Cerebellar nuclear complex (tissue), 1 donor: ENCODE measurements around the gene FAM110D.

Source experiments
- DNase-seq, 2 experiments: peaks; one replicate each; lab custom pipeline; 2025; lab: John Stamatoyannopoulos, UW

The FAM110D gene

GRCh38 chr1:26189331-26189730, 30.5 kb downstream of the FAM110D start:
- no peak for DNase-seq

DNA sequence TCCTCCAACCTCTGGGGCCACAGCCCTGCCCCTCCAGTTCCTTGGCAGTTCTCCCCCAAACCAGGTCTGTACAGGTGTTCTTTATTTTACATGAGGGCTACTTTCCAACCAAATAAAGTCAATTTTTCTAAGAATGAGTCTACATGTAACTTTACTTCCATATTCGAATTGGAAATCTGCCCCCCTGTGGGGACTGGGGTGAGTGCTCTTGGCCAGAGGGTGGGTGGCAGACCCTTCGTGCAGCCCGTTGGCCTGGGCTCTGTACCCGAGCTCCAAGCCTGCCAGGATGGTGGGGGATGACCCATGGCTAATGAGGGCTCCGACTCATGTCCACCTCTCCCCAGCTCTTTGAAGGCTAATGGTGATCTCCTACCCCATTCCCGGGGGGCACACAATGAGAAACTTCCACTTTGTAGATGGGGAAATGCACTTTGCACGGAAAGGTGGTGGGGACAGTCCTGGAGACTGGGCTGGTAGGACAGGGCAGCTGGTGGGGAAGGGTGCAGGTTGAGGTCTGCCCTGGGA, 30.9 kb downstream of the FAM110D start:
- no peak for DNase-seq

GRCh38 chr1:26190373-26190987, 31.6 kb downstream of the FAM110D start, which contains the start of gene CATSPER4:
TSS of gene CATSPER4 (plus strand) at chr1:26190602. CDS start at chr1:26190628, 26 bp downstream.
- DNase-seq: no peak

DNA sequence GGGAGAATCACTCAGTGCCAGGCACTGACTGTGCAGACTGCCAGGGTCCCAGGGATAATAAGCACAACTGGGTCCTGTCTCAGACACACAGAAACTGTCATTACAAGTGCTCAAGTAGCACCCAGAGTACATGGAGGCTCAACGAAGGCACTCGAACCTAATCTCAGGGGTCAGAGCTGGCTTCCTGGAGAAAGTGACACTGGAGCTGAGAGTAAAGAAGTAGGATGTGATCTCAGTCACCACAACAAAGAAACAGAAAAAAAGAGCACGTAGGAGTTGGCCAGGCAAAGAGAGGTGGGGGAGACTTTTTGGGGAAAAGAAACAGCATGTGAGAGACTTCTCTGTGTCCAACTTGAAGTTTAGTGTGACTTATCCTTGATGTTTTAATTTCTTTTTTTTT, 32.9 kb downstream of the FAM110D start:
- DNase-seq: no peak

GRCh38 chr1:26195805-26196204, 36.9 kb downstream of the FAM110D start:
- DNase-seq: no peak

DNA sequence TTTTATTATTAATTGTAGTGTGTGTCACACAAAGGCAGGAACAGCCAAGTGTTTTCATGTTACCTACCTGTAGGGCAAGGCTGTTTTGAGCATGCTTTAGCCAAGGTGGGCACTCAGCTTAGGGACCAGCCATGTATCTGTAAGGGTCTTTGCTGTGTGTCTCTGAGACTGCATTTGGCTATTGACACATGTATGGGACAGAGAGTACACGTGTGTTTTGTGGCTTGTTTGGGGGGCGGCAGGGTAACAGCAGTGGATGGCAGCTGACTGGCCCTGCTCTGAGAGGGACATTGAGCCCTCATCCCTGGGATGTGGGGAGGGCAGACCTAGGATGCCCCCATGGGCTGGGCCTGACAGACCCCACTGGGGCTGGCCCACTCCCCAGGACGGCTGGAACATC, 38.4 kb downstream of the FAM110D start:
- no peak for DNase-seq

DNA sequence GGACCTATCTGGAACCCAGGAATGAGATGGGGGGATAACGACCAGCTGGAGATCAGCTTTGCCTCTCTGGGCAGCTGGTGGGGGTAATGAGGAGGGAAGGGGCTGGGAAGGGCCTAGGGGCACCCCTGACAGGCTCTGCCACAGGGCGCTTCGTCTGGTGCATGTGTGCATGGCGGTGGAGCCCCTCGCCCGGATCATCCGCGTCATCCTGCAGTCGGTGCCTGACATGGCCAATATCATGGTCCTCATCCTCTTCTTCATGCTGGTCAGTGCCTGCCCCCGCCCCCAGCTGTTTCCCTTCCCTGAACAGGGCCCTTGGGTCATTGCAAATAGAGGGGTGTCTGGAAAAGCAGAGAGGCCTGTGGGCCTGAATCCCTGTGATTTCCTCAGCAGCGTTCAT, 38.9 kb downstream of the FAM110D start:
- no peak for DNase-seq

DNA sequence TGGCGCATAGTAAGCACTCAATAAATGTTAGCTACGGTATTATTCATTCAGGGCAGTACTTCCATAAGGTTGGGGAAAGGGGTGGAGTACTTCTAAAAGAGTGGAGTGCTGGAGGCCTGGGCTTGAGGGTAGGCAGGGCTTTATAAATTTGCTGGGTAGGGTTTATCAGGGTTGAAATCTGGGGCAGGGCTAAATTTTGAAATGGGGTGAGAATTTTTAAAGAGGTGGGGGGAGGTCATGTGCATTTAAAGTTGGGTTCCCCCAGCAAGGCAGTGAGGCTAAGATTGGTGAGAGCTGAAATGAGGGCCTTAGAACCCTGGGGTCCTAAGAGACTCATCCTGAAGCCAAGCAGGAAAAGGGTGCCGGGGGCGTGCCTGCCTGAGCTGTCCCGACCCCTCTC, 41.5 kb downstream of the FAM110D start:
- no peak for DNase-seq

DNA sequence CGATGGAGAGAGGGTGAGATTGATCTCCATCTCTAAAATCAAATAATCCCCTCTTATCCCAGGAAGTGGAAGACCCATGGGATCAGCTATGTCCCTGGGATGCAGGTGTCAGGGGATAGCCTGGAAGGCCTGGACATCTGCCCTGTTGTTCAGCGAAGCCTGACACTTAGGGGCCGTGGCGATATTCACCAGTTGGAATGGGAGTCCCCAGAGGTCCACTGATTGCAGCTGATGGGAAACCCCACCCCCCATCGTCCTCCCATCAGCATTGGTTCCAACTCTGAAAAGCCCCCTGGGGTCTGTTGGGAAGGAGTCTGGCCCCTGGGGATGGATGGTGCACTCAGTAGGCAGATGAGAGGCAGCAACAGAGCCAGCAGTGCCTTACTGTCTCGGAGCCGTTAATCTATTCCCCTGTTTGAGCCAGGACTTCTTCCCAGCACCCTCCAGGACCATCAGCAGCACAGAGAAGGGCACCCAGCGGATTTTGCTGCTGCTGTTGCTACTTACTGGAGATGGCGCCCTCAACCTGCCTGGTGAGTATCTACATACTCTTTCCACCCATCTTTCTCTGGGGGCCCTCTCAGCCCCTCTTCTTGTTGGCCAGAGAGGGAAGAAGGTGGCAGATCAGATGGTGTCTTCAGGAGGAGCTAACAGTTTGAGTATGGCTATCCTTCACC, 44.9 kb downstream of the FAM110D start:
- no peak for DNase-seq

DNA sequence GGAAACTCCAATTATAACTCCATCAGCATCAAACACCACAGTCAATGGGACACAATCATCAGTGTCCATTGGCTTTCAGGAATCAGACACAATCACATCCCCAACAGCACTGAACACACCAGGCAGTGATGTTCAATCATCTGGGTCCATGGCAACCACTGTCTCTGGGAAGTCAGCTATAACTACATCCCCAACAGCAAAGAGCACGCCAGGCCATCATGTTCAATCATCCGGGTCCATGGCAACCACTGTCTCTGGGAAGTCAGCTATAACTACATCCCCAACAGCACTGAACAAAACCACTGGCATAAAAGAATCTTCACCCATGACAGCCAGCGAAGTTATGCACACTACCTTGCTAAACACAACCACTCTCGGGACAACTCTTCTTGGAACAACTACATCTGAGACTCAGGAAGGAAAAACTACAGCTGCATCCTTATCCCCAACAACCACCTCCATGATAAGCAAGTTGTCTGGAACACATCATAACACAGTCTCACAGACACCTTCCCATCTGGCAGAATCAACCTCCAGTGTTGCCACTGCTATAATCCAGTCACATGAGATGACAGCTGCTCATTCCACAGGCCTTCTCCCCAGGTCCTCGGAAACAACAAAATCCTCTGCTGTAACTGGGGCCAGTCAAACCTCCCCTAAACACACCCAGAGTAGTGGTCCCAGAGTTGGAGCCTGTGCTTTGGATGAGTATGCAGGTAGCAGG, 51.4 kb downstream of the FAM110D start:
- no peak for DNase-seq

DNA sequence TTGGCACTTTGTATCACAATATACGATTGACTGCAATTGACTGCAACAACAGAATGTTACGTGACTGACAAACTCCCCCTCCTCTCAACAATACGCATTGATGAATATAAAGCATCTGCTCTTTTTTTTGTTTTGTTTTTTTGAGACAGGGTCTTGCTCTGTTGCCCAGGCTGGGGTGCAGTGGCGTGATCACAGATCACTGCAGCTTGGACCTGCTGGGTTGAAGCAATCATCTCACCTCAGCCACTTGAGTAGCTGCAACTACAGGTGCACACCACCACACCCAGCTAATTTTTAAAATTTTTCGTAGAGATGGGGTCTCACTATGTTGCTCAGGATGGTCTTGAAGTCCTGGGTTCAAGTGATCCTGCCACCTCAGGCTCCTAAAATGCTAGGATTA, 53.8 kb downstream of the FAM110D start:
- DNase-seq: no peak

DNA sequence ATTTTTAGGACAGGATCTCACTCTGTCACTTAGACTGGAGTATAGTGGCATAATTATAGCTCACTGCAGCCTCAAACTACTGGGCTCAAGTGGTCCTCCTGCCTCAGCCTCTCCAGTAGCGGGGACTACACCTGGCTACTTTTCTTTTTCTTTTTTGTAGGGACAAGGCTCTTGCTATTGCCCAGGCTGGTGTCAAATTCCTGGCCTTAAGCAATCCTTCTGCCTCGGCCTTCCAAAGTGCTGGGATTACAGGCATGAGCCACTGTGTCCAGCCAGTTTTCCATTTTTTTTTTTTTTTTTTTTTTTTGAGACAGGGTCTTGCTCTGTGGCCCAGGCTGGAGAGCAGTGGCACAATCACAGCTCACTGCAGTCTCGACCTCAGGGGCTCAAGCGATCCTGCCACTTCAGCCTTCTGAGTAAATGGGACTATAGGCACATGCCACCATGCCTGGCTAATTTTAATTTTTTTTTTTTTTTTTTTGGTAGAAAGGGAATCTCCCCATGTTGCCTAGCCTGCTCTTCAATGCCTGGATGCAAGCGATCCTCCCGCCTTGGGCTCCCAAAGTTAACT, 54.5 kb downstream of the FAM110D start:
- DNase-seq: no peak
